Measurements from ENCODE around the gene SEPTIN10.

The SEPTIN10 gene

GRCh38 chr2:109493176-109493935 is 120.4 kb downstream of the SEPTIN10 start:
- FAIRE-seq: no peak

All from colon (tissue), 2 donors.